Measurements from ENCODE around the gene FTCDNL1.

DNA sequence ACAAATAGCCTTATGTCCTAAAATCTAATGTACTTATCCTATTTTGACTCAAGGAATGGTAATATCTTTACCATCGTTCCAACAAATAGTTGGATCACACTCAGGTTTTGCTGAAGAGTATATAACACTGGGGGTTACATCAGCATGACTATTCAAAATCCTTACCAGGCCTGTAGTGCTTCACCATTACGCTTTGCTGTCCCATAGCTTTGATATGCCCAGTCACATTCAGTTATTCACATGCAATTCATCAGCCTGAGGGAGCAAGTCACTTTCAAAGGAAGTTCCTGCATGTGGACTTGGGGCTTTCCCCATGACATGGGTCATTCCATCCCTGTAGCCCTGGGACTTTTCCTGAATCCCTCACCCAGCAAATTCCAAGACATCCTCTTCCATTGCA, 39.6 kb downstream of the FTCDNL1 start:
- TF ChIP-seq, protein P1, sequence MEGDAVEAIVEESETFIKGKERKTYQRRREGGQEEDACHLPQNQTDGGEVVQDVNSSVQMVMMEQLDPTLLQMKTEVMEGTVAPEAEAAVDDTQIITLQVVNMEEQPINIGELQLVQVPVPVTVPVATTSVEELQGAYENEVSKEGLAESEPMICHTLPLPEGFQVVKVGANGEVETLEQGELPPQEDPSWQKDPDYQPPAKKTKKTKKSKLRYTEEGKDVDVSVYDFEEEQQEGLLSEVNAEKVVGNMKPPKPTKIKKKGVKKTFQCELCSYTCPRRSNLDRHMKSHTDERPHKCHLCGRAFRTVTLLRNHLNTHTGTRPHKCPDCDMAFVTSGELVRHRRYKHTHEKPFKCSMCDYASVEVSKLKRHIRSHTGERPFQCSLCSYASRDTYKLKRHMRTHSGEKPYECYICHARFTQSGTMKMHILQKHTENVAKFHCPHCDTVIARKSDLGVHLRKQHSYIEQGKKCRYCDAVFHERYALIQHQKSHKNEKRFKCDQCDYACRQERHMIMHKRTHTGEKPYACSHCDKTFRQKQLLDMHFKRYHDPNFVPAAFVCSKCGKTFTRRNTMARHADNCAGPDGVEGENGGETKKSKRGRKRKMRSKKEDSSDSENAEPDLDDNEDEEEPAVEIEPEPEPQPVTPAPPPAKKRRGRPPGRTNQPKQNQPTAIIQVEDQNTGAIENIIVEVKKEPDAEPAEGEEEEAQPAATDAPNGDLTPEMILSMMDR (IDR thresholded peaks at IDR 0.05), result no peak
- TF ChIP-seq POLR2A (IDR thresholded peaks at IDR 0.05), result no peak

All from thyroid gland (tissue), 4 donors.